Nucleus accumbens (tissue), 56 donors: Measurements from ENCODE around the gene HLA-DQA2.
"Not testable (repeated sequence)": the region's sequence is repeated elsewhere in the genome, so short reads cannot be mapped to it uniquely, and the experiment has no call there.

Experiments used
- DNase-seq, 56 donors: peaks; one replicate each; lab custom pipeline; 2025; lab: John Stamatoyannopoulos, UW

Gene HLA-DQA2

GRCh38 chr6:32741031-32741960 lies at the start of gene HLA-DQA2:
TSS of gene HLA-DQA2 (plus strand) at chr6:32741391. CDS start at chr6:32741444, 53 bp downstream.
- no peak for DNase-seq

- no peak for DNase-seq
Measured at GRCh38 chr6:32692019-32692418, 49.2 kb upstream of the HLA-DQA2 start.

- no peak for DNase-seq
Measured at GRCh38 chr6:32697031-32697430, 44.2 kb upstream of the HLA-DQA2 start.

- peak in 25 of 56 donors; percentile 0 to 38 (median 4) for DNase-seq
Measured at GRCh38 chr6:32700391-32701040, 40.7 kb upstream of the HLA-DQA2 start.

- no peak for DNase-seq
Measured at GRCh38 chr6:32703347-32703746, 37.8 kb upstream of the HLA-DQA2 start.

- not testable (repeated sequence) for DNase-seq
Measured at GRCh38 chr6:32705164-32705563, 36.0 kb upstream of the HLA-DQA2 start.

- DNase-seq = no peak
Measured at GRCh38 chr6:32709625-32710024, 31.6 kb upstream of the HLA-DQA2 start.

GRCh38 chr6:32713241-32713640 lies 27.9 kb upstream of the HLA-DQA2 start:
- DNase-seq = no peak

- DNase-seq = no peak
Measured at GRCh38 chr6:32716396-32716795, 24.8 kb upstream of the HLA-DQA2 start.

- no peak for DNase-seq
Measured at GRCh38 chr6:32718879-32719278, 22.3 kb upstream of the HLA-DQA2 start.

- no peak for DNase-seq
Measured at GRCh38 chr6:32738126-32738525, 3.1 kb upstream of the HLA-DQA2 start.

GRCh38 chr6:32742374-32742773 lies 1.2 kb downstream of the HLA-DQA2 start:
- DNase-seq = no peak

GRCh38 chr6:32744776-32745175 lies 3.6 kb downstream of the HLA-DQA2 start:
- DNase-seq = no peak

GRCh38 chr6:32745649-32746048 lies 4.5 kb downstream of the HLA-DQA2 start:
- not testable (repeated sequence) for DNase-seq

- DNase-seq = no peak
Measured at GRCh38 chr6:32752580-32752979, 11.4 kb downstream of the HLA-DQA2 start.

- DNase-seq = no peak
Measured at GRCh38 chr6:32759669-32760068, 18.5 kb downstream of the HLA-DQA2 start.

GRCh38 chr6:32761072-32761471 lies 19.9 kb downstream of the HLA-DQA2 start:
- DNase-seq = no peak

GRCh38 chr6:32761548-32761947 lies 20.4 kb downstream of the HLA-DQA2 start:
- no peak for DNase-seq

GRCh38 chr6:32763421-32763820 lies 22.2 kb downstream of the HLA-DQA2 start, which contains the start of gene HLA-DQB2:
TSS of gene HLA-DQB2 (minus strand) at chr6:32763532. CDS start at chr6:32763470, 62 bp downstream.
- no peak for DNase-seq

GRCh38 chr6:32764048-32764447 lies 22.9 kb downstream of the HLA-DQA2 start:
- DNase-seq = no peak

GRCh38 chr6:32772656-32773055 lies 31.5 kb downstream of the HLA-DQA2 start:
- DNase-seq = no peak

- no peak for DNase-seq
Measured at GRCh38 chr6:32774426-32774825, 33.2 kb downstream of the HLA-DQA2 start.
